PC-3 (cell line): ENCODE measurements around the gene TCEA2.

Experiments
- EZH2phosphoT487 ChIP-seq: fragments of 300-600 bp; sonication (generic); IDR thresholded peaks from 2 replicates; pipeline ENCODE4 v1.6.1; 2018; ENCODE audit warnings: mild to moderate bottlenecking, antibody characterized with exemption, low read length, borderline replicate concordance
- TF ChIP-seq, protein P1 (sequence below): fragments of 300-600 bp; sonication (generic); conservative IDR thresholded peaks from 2 replicates; pipeline ENCODE4 v1.5.1; 2017; ENCODE audit warnings: antibody characterized with exemption, low read depth, mild to moderate bottlenecking, low read length

DNA sequence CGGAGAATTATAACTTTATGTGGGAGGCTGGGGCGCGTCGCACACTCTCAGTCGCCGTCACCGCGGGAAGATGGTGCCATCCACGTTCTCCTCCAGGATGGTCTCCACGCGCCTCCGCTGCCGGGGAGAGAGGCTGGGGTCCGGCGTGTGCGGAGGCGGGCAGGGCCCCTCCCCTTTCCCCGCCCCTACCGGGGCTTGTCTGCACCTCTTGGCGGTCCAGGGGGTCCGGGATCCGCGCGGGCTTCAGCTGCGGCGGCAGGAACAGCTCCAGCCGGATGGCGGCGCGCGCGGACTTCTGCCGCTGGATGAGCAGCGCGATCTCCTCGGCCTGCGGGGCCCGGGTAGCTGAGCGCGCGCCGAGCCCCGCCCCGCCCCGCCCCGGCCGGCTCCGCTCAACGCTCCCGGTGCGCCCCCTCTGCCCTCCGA lies 20.4 kb downstream of the TCEA2 start:
- TF ChIP-seq, protein P1, sequence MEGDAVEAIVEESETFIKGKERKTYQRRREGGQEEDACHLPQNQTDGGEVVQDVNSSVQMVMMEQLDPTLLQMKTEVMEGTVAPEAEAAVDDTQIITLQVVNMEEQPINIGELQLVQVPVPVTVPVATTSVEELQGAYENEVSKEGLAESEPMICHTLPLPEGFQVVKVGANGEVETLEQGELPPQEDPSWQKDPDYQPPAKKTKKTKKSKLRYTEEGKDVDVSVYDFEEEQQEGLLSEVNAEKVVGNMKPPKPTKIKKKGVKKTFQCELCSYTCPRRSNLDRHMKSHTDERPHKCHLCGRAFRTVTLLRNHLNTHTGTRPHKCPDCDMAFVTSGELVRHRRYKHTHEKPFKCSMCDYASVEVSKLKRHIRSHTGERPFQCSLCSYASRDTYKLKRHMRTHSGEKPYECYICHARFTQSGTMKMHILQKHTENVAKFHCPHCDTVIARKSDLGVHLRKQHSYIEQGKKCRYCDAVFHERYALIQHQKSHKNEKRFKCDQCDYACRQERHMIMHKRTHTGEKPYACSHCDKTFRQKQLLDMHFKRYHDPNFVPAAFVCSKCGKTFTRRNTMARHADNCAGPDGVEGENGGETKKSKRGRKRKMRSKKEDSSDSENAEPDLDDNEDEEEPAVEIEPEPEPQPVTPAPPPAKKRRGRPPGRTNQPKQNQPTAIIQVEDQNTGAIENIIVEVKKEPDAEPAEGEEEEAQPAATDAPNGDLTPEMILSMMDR = peak; percentile 67
- no peak for TF ChIP-seq EZH2phosphoT487
